ENCODE results near the gene PRM3. TPM values are rescaled to one million over a fixed set of nuclear protein-coding genes. Genes with fewer than 3 reads are reported as not detected.
A peak's percentile ranks its signal among the peaks of the same experiment; 100 is the strongest.

The PRM3 gene
- total RNA-seq, 1 experiment from 2014 or later: not detected

- no peak for TF ChIP-seq CTCF (conservative IDR thresholded peaks at IDR 0.05)
- no CpG with 5 or more reads among the region's 8 CpGs for WGBS (ENCODE audit: extremely low coverage, insufficient read length, low lambda C conversion rate)
- H3K36me3 Mint-ChIP-seq (ENCODE audit: insufficient read depth in 1 of 3, low read depth in 3 of 3): peaks cover 5 to 6% (median 5%) of the 10 kb centered on the region in 3 experiments; a peak in 4 of 7 replicates
Measured at GRCh38 chr16:11318817-11319216, 45.4 kb upstream of the PRM3 start.

More at GRCh38 chr16:11318817-11319216, 45.4 kb upstream of the PRM3 start:
- Histone ChIP-seq H2AFZ (ENCODE audit: low read length) (no peak overlapping the region), H3K23ac (ENCODE audit: insufficient read length, low read depth, low read length) (no peak overlapping the region), H3K9ac (ENCODE audit: extremely low read depth, insufficient read length, low read length) (no peak overlapping the region), H3K4me1 (ENCODE audit: insufficient read depth, low read length) (peaks cover 4% of the 10 kb centered on the region; the same call in 1 of the 2 replicates), H3K56ac (ENCODE audit: insufficient read length, low read depth, low read length) (no peak overlapping the region), H3K18ac (ENCODE audit: insufficient read length, low read depth, low read length) (no peak overlapping the region), H3K79me1 (ENCODE audit: insufficient read depth, low read depth, low read length, poor library complexity, severe bottlenecking) (no peaks in the 10 kb centered on the region), H3T11ph (ENCODE audit: low read length) (no peak overlapping the region), H2BK12ac (ENCODE audit: insufficient read length, low read depth, low read length) (no peak overlapping the region), H3K27ac (ENCODE audit: insufficient read length, low read depth, low read length) (no peak overlapping the region), H4K8ac (replicated peaks; ENCODE audit: insufficient read length, low read depth, low read length) (no peak overlapping the region), H3K23me2 (ENCODE audit: insufficient read length, low read depth, low read length, poor library complexity, severe bottlenecking) (no peaks in the 10 kb centered on the region), H2BK20ac (ENCODE audit: low read depth, low read length, poor library complexity, severe bottlenecking) (no peak overlapping the region), H3K4ac (ENCODE audit: low read depth, low read length) (no peak overlapping the region), H3K27me3 (ENCODE audit: insufficient read depth, low read length) (no peaks in the 10 kb centered on the region), H2AK5ac (ENCODE audit: insufficient read length, low read length) (no peak overlapping the region), H3K9me3 (ENCODE audit: control insufficient read depth, low read depth, low read length) (no peaks in the 10 kb centered on the region), H4K5ac (ENCODE audit: insufficient read length, low read depth, low read length) (no peak overlapping the region), H2BK120ac (ENCODE audit: low read depth, low read length, poor library complexity, severe bottlenecking) (no peak overlapping the region), H3K4me2 (ENCODE audit: insufficient read depth, insufficient read length, low read length) (no peak overlapping the region), H3K14ac (ENCODE audit: insufficient read depth, low read length) (no peak overlapping the region), H2BK15ac (ENCODE audit: low read depth, low read length) (peak overlapping the region; percentile 90), H2BK5ac (ENCODE audit: insufficient read length, low read length) (no peak overlapping the region), H4K91ac (ENCODE audit: insufficient read length, low read depth, low read length) (peak overlapping the region; percentile 16), H4K20me1 (ENCODE audit: control insufficient read depth, insufficient read depth, insufficient read length) (no peaks in the 10 kb centered on the region), H3K79me2 (ENCODE audit: insufficient read depth, low read length) (no peaks in the 10 kb centered on the region; the same call in 1 of the 2 replicates)
- Mint-ChIP-seq H3K27ac (peak overlapping the region; percentile 8 to 38 (median 9); a peak in 4 of 7 replicates), H3K4me1 (peaks cover 40 to 41% of the 10 kb centered on the region in 2 experiments), H3K27me3 (ENCODE audit: low read depth) (no peaks in the 10 kb centered on the region; the same call in 1 of the 2 replicates), H3K9me3 (peaks cover 0 to 4% of the 10 kb centered on the region in 2 experiments; a peak in 2 of 5 replicates), H3K4me3 (no peak overlapping the region)
- DNase-seq: no peak

Data from H9 (cell line).